Measurements from ENCODE around the gene TBKBP1.

DNA sequence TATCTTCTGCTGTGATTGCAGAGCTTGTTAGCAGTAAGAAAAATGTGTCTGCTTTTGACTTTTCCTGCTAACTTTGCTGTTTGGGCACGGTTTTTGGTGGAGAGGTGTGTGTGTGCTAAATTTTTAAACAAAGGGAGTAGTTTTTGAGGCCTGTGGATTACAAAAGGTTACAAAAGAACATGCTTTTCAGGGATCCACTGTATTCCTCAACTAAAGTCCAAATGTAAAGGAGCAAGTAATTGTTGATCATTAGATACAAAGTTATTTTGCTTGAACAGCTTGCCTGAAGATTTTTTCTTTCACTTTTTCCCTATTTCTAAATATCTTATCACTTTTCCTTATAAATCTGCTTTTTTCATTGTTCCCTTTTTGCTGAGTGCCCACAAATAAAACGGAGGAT lies 42.3 kb upstream of the TBKBP1 start:
- TF ChIP-seq HOXA7 (CRISPR knock-in tag; IDR thresholded peaks at IDR 0.05; ENCODE audit: borderline replicate concordance) (no peak), KLF9 (tag by site-specific recombination; IDR thresholded peaks at IDR 0.05; ENCODE audit: low read depth) (no peak), ZIC2 (tag by site-specific recombination; IDR thresholded peaks at IDR 0.05) (no peak), CTCF (tag by site-specific recombination; IDR thresholded peaks at IDR 0.05) (no peak), HOXD13 (CRISPR knock-in tag; IDR thresholded peaks at IDR 0.05; ENCODE audit: borderline replicate concordance) (no peak), BCL6B (tag by site-specific recombination; IDR thresholded peaks at IDR 0.05) (no peak), YY2 (tag by site-specific recombination; IDR thresholded peaks at IDR 0.05) (no peak), ZSCAN30 (tag by site-specific recombination; IDR thresholded peaks at IDR 0.05) (no peak), YY1 (tag by site-specific recombination; IDR thresholded peaks at IDR 0.05) (no peak), TCF7L2 (IDR thresholded peaks at IDR 0.05; ENCODE audit: borderline replicate concordance, low read depth, low read length) (no peak), ZSCAN23 (tag by site-specific recombination; IDR thresholded peaks at IDR 0.05) (no peak), ZBTB21 (tag by site-specific recombination; IDR thresholded peaks at IDR 0.05) (no peak)
- TF ChIP-seq, protein P1, sequence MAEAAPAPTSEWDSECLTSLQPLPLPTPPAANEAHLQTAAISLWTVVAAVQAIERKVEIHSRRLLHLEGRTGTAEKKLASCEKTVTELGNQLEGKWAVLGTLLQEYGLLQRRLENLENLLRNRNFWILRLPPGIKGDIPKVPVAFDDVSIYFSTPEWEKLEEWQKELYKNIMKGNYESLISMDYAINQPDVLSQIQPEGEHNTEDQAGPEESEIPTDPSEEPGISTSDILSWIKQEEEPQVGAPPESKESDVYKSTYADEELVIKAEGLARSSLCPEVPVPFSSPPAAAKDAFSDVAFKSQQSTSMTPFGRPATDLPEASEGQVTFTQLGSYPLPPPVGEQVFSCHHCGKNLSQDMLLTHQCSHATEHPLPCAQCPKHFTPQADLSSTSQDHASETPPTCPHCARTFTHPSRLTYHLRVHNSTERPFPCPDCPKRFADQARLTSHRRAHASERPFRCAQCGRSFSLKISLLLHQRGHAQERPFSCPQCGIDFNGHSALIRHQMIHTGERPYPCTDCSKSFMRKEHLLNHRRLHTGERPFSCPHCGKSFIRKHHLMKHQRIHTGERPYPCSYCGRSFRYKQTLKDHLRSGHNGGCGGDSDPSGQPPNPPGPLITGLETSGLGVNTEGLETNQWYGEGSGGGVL (tag by site-specific recombination; IDR thresholded peaks at IDR 0.05) = no peak
